RKO (cell line): ENCODE measurements around the gene ORM1.
"Not testable (repeated sequence)": the region's sequence is repeated elsewhere in the genome, so short reads cannot be mapped to it uniquely, and the experiment has no call there.

Experiments used
- DNase-seq: peaks from one replicate; pipeline ENCODE4 v3.0.0-alpha.2; 2016; ENCODE audit warnings: low spot score

ORM1 gene

GRCh38 chr9:114325684-114326254 lies 2.9 kb downstream of the ORM1 start:
- DNase-seq = not testable (repeated sequence)

- no peak for DNase-seq
Measured at GRCh38 chr9:114327749-114328148, 4.9 kb downstream of the ORM1 start.

GRCh38 chr9:114328357-114328820 lies 5.5 kb downstream of the ORM1 start:
- not testable (repeated sequence) for DNase-seq

- DNase-seq = not testable (repeated sequence)
Measured at GRCh38 chr9:114328937-114329624, 6.2 kb downstream of the ORM1 start.

- DNase-seq = not testable (repeated sequence)
Measured at GRCh38 chr9:114329625-114330022, 6.7 kb downstream of the ORM1 start, which contains the start of gene ORM2. ORM2 (plus strand) TSS chr9:114329869; CDS start chr9:114329905, 36 bp downstream.

- DNase-seq = no peak
Measured at GRCh38 chr9:114330636-114331035, 7.7 kb downstream of the ORM1 start.

GRCh38 chr9:114331229-114332195 lies 8.6 kb downstream of the ORM1 start:
- not testable (repeated sequence) for DNase-seq

GRCh38 chr9:114332474-114333040 lies 9.7 kb downstream of the ORM1 start:
- DNase-seq = not testable (repeated sequence)

- not testable (repeated sequence) for DNase-seq
Measured at GRCh38 chr9:114333718-114334117, 10.8 kb downstream of the ORM1 start.

- no peak for DNase-seq
Measured at GRCh38 chr9:114334490-114334889, 11.6 kb downstream of the ORM1 start.

GRCh38 chr9:114335745-114336144 lies 12.8 kb downstream of the ORM1 start:
- DNase-seq = no peak

GRCh38 chr9:114336157-114336556 lies 13.3 kb downstream of the ORM1 start:
- no peak for DNase-seq

GRCh38 chr9:114336699-114337395 lies 13.9 kb downstream of the ORM1 start:
- no peak for DNase-seq

- no peak for DNase-seq
Measured at GRCh38 chr9:114338187-114338586, 15.3 kb downstream of the ORM1 start.

GRCh38 chr9:114339130-114339908 lies 16.4 kb downstream of the ORM1 start:
- DNase-seq = peak; percentile 45

- no peak for DNase-seq
Measured at GRCh38 chr9:114341152-114341830, 18.4 kb downstream of the ORM1 start.

GRCh38 chr9:114341991-114342390 lies 19.1 kb downstream of the ORM1 start:
- no peak for DNase-seq

- DNase-seq = no peak
Measured at GRCh38 chr9:114342755-114343440, 20.0 kb downstream of the ORM1 start.

- DNase-seq = no peak
Measured at GRCh38 chr9:114343471-114344187, 20.7 kb downstream of the ORM1 start.
